ENCODE results near the gene SLC39A13.

Gene SLC39A13

DNA sequence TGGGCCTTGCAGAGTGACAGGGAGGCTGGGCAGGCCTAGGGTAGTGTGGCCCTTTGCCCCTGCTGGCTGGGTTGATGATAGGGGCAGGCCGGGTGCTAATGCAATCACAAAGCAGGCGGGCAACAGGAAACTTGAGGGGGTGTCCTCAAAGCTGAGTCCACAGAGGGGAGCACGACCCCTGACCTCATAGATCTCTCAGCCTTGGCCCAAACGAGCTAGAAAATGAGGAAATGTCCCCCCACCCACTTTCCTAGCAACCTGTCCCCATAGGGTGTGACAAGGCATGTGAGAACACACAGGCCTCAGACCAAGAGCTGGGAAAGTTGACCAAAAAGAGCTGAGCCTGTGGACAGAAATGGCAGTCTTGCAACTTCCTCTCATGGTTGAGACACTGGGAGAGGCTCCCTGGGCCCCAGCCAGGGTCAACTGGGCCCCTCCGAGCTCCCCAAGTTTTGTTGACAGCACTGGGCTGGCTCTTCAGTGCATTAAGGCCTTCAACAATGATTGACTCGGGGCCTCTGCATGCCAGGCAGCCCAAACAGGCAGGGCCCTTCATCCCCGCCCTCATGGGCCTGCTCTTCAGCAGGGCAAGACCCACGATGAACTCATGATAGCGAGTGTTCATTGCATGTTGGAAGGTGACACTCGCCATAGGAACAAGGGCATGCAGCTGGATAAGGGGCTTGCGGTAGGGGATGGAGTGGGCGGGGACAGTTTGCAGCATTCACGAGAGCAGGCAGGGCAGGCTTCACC lies 20.3 kb upstream of the SLC39A13 start:
- no peak for DNase-seq

GRCh38 chr11:47388697-47389576 lies 19.5 kb upstream of the SLC39A13 start:
- no peak for DNase-seq

GRCh38 chr11:47389577-47390421 lies 18.6 kb upstream of the SLC39A13 start:
- no peak for DNase-seq

- no peak for DNase-seq
Measured at GRCh38 chr11:47390422-47390760, 18.0 kb upstream of the SLC39A13 start.

GRCh38 chr11:47391077-47391583 lies 17.3 kb upstream of the SLC39A13 start:
- DNase-seq, result no peak

GRCh38 chr11:47391711-47392432 lies 16.5 kb upstream of the SLC39A13 start:
- DNase-seq, result no peak

DNA sequence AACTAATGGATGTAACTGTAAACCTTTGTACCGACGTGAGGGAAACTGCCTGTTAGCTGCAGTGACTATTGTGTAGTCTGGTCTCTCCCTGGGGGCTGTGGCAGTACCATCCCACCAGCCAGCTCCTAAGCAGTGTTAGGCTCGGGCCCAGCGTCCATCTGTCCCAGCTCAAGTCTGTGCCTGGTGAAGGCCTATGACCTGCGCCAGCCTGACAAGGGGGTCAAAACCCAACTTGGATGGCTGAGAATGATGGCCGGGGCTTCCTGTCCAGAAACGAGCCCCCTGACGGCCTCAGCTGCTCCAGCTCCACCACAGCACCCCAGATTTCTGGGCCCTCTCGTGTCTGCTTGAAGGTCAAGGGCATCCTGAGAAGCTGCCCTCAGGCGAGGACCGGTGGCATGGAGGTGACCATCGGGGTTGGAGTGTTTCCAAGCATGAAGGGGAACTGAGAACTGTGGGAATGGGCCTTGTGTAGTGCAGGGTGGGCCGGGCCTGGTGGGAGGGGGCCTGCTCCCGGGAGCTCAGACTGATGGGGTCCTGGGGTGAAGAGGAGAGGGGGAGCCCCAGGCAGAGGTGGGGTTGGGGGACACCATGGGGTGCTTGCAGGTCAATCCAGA lies 15.7 kb upstream of the SLC39A13 start:
- no peak for DNase-seq

GRCh38 chr11:47393163-47394049 lies 15.0 kb upstream of the SLC39A13 start:
- no peak for DNase-seq

GRCh38 chr11:47394050-47394321 lies 14.4 kb upstream of the SLC39A13 start:
- DNase-seq, result no peak

DNA sequence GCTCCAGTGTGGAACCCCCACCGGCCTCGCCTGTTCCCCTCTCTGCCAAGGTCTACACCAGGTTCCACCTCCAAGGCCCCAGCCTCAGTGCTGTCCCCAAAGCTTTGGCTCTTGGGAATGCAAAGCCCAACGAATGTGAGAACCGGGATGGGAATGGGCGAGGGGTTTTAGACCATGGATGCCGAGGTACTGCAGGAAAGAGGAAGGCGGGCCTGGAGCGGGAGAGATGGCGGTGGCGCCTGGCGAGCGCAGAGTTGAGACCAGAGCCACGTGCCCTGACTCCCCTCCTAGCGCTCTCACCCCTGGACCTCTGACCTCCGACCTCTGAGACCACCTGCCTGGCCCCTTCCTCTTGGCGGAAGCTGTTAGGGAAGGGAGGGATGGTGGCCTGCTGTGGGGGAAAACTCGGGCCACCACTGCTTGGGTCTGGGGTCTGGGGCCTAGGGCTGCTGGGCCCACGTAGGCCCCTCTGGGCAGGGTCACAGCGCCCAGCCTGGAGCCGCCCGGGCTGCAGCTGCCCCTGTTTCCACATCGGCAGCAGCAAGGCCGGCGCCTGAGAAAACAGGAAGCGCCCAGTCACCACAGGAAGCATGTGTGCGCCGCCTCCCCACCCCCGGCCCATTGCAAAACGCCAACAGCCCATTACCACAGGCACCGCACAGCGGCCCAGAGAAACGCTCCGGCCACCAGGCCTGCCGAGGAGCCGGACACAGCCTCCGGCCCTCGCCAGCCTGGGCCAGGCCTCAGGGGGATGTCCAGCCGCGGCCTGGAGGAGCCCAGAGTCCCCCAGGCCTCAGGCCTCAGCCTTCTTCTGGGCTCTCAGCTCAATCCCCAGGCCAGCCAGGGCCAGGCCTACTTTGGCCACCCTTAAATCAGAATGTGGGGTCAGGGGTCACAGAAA lies 13.8 kb upstream of the SLC39A13 start:
- no peak for DNase-seq

DNA sequence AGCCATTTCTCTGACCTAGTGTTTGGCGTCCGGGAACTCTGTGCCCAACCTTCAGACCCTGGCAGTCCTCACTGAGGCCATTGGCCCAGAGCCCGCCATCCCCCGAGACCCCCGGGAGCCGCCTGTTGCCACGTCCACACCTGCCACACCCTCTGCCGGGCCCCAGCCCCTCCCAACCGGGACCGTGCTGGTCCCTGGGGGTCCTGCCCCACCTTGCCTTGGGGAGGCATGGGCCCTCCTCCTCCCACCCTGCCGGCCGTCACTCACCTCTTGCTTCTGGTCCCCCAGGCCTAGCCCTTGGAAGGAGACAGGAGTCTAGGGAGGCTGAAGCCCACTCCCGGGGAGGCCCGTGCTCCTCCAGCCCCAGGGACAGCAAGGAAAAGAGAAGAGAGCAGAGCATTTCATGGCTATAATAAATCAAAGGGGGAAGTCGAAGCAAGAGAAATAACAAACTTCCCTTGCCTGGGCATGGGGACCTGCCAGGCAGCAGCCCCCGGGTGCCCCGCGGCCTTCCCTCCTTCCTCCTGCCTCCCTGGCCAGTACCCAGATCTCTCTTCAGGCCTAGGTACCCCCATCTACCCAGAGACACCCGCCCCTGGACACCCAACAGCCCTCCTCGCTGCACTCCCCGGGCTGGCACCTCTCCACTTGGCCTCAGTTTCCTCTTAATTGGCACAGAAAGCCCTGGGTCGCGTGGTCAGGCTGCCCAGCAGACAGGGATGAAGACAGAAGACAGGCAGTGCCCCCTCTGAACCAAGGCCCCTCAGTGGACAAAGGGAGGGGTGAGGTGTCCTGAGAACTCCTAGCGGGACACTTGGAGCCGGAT lies 13.0 kb upstream of the SLC39A13 start:
- no peak for DNase-seq

DNA sequence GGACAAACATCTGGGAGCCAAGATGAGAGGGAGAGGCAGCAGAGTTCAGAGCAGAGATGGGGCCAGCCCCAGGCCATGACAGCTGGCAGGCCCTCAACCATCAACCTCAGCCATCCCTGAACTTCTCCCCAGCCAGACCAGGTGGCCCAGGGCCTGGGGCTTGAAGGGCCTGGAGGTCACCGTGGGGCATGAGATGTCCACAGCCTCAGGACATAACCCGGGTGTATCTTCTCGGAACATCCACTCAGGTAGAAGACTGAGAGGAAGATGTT lies 12.4 kb upstream of the SLC39A13 start:
- no peak for DNase-seq

DNA sequence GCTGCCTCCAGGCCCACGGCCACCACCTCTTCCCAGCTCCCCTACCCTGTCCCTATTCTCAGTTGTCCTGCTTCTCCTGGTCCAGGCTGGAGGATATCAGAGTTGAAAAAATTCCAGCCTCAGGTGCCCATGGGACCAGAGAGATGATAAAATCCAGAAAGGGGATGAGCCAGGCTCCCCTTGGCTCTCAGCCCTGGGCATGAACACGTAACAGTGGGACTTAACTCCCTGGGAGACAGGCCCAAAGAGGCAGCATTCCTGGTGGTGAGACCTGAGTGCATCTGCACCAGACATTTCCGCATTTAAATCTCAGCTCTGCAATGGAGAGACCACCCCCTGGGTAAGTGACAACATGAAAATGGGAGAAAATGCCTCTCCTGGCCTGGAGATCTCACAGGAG lies 10.4 kb upstream of the SLC39A13 start:
- no peak for DNase-seq

DNA sequence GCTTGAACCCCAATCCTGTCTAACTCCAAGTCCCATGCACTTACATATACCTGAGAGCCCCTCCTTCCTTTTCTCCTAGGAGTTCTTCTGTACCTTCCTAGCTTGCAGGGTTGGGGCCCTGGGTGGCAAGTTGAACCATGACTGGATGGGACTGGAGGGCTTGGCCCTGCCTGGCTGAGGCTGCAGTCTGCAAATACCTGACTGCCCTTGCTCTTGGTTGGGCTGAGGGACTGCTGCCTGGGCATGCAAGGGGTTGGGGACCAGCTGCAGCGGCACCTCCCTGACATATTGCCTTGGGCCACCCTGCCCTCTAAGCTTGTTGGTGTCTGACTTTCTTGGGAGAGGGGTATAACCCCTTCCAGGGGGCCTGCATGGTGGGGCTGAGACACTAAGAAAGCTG lies 9.8 kb upstream of the SLC39A13 start:
- DNase-seq, result no peak

DNA sequence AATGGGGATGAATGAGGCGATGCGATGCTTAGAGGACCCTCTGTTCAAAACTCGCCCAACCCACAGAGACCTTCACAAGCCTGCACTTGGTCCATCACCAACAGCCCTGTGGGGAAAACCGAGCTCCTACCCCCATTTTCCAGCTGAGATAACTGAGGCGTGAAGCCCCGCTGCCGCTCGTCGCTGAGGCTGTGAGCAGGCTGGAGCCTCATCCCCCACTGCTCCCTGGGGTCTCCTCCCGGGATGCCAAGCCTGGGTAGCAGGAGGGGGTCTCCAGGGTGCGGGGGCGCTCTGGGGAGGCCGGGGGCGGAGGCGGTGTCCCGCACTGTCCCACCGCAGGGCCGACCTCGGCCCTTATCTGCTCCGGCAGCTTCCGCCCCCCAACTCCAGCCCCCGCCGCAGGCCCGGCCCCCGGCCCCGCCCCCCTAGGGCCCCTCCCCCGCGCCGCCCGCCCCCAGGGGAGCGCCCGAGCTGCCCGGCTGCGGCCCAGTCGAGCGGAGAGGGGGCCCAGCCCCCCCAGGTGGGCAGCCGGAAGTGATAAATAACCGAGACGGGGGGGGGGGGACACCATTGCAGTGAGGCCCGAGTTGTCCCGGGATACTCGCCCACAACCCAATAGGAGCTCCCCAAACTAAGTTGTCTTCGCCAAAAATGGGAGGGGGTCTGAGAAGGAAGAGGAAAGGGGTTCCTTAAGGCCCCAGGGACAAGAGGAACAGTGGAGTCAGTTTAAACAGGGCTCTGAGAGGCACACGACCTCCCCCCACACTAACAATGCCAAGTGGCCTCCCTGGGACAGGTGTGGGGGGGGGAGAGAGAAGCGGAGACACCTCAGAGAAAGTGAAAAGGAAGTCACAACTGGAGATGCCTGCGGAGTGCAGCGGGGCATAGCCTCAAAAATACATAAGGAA lies 8.3 kb upstream of the SLC39A13 start:
- DNase-seq, result no peak

DNA sequence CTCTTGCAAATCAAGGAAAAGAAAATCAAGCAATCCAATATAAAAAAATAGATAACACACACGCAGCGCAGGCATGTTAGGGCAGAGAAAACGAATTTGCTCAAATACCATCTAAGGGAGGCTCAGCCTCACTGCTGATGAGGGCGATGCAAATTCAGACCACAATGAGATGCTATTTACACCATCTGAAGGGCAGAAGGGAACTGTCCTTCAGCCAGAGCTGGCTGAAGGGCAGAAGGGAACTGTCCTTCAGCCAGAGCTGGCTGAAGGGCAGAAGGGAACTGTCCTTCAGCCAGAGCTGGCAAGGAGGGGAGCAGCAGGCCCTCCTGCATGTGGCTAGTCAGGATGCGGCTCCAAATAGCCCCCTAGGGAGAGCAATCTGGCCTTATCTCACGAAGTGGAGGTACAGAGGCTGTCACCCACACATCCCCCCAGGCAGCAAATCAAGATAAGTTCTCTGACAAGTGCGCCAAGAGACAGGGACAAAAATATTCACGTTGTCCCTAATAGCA lies 7.6 kb upstream of the SLC39A13 start:
- no peak for DNase-seq

- DNase-seq, result no peak
Measured at GRCh38 chr11:47403135-47403534, 5.3 kb upstream of the SLC39A13 start.

DNA sequence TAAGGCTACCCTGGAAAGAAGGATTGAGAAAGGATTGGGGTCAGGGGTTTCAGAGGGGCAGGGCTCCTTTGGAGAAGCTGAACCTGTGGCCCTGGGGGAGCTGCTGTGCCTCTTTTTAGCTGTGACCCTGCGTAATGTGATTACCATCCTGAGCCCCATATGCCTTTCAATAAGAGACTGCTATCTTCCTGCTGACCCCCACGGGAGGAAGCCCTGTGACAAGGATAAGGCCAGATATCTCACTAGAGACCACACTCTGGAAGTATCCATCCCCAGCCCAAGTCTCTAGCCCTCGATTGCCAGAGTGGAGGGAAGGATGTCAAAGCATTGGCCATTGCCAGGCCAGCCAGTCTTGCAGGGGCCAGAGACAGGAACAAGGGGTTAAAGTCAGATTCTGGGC lies 4.8 kb upstream of the SLC39A13 start:
- DNase-seq, result no peak
